Activated CD4-positive, CD25-positive, alpha-beta regulatory T cell treated with anti-CD3 and anti-CD28 coated beads, Interleukin-2, amount 50 U/mL, for 72 hours (primary cell): ENCODE results near the gene CYREN.

Source experiments
- DNase-seq: peaks from one replicate; pipeline ENCODE4 v3.0.0; 2021

Gene CYREN

GRCh38 chr7:135195968-135196629 is 25.6 kb upstream of the CYREN start:
- no peak for DNase-seq

DNA sequence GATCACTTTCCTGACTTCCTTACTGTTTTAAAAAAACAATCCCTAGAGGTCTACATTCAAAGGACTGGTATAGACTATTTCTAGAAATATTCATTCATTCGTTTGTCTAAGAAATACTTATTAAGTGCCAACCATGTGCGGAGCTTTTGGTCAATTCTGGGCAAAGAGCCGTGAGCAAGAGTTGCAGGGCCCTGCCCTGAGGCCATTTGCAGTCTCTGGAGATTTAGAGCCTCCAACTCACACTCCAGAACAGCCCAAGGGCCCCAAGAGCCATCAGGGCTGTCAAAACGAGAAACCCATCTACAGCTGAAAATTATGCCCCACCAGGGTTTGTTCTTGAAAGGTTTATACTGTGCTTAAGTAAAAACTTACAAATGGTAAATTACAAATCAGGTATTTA is 24.6 kb upstream of the CYREN start:
- DNase-seq, result no peak

GRCh38 chr7:135194494-135195095 is 24.1 kb upstream of the CYREN start:
- DNase-seq, result no peak

- DNase-seq, result no peak
Observed at GRCh38 chr7:135193615-135194081, 23.1 kb upstream of the CYREN start.

DNA sequence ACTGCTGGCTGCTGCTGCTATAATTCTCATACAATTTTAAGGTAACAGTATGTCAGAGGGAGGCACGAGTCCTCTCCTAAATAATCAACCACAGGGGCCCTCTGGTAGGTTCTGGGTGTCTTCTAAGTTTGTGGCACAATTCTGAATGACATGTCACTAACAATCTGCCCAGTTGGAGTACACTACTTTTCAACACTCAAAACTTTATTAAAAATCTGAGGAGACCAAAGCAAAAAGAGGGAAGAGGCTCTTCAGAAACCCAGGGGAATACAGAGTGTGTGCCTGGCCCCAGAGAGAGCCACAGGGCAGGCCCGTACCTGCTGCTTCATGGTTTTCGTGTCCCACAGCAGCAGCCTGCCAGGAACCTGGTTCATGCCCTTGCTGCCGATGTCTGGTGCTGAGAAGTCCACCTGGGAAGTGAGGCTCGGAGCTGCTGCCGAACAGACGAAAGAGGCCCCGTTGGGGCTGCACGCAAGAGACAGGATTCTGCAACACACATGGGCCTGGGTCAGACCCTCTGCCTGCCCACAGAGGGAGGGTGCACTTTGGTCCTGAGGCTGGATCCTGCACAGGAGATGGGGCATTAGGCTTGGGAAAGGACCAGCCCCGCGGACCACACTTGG is 22.5 kb upstream of the CYREN start:
- no peak for DNase-seq

DNA sequence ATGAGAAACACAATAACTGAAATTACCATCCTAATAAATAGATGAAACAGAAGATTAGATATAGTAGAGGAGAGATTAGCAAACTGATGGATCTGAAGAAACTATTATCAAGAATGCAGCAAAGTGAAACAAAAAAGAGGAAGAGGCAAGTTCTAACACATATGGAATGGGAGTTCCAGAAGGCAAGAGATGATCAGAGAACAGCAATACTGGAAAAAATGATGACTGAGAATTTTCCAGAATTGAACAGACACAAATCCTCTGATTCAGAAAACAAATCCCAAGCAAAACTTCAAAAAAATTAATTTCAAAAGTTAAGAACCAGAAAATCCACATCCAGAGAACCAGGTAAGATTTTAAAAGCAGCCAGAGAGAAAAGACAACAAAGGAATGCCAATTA is 20.2 kb upstream of the CYREN start:
- DNase-seq, result no peak

- DNase-seq, result no peak
Observed at GRCh38 chr7:135189961-135190360, 19.5 kb upstream of the CYREN start.

DNA sequence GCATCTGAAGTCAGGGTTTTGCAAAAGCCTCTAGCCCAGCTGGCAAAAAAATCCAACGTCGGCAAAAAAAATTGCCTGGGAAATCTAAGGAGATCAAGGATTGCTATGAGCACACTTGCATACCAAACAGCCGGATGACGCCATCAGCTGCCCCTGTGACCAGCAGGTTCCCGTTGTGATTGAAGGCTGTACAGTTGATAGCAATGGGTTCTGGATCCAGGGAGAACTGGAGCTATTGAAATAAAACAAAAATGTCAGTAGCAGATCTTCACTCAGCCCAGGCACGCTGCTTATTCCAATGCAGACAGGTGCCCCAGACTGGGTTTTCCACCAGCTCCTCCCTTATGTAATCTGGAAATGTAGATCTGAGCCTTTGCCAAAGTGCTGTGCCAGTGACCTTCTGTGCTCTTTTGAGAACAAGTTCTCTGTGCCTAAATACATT is 18.7 kb upstream of the CYREN start:
- DNase-seq, result no peak

DNA sequence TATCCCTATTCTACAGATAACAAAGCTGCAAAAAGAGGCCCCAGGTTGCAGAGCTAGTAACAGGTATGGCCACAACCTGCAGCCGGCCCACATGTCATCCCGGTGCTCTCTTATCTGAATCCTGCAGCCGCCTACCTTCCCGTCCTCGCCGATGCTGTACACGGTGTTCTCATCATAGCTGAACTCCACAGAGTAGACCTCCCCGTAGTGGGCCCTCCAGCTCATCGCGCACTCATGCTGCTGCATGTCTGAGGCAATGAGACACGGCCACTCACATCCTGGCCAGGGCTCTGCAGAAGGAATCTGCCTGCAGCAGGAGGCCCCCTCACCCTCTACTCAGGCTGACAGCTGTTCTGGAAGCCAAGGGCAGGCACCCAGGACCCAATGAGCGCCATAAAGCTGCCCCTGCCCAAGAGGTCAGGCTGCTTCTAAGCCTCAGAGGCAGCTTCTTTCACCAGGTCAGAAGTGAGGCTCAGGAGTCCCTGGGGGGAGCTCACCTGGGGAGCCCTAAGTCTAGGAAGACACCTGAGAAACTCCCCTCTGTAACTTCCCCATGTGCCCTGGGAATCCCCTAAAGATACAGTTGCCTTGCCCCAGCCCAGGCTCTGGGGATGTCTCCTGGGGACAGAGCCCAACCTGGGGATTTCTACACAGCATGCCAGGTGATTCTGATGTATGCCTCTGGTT is 17.9 kb upstream of the CYREN start:
- DNase-seq, result no peak

GRCh38 chr7:135186841-135187253 is 16.3 kb upstream of the CYREN start:
- no peak for DNase-seq

DNA sequence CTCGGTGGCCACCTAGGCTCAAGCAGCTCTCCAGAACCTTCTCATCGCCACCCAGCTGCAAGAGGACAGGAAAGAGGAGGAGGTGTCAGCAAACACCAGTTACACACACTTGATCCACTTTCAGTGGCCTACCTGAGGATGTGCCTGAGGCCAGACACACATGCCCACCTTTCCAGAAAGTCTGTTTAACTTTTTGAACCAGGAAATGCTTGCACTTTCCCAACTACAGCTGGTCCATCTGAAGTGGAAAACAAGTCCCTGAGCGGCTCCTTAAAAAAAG is 15.7 kb upstream of the CYREN start:
- DNase-seq, result no peak

- no peak for DNase-seq
Observed at GRCh38 chr7:135185471-135186260, 15.2 kb upstream of the CYREN start.

DNA sequence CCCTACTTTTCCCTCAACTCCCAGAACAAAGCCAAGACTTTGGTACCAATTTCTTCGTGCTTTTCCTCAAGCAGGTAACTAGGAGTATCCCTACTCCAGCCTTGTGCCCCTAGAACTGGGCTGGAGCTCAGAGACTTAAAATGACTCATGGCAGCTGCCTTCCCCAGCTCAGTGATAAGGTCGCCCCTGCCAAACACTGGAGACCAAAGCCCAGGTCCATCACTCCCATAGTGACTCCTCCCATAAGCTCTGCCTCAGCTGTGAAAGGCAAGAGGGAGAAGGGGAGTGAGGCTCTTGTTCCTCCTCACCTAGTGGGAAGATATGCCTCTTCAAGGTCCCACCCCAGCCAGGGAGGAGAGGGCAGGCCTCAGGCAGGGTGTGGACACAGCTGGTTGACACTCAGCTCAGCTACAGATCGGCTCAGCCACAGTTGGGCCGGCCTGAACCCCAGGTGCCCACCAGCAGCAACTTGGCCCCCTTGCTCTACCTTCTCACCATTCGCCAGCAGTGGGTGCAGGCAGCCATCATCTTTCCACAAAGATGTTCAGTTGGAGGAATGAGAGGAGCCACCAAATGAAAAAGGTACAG is 13.8 kb upstream of the CYREN start:
- no peak for DNase-seq

DNA sequence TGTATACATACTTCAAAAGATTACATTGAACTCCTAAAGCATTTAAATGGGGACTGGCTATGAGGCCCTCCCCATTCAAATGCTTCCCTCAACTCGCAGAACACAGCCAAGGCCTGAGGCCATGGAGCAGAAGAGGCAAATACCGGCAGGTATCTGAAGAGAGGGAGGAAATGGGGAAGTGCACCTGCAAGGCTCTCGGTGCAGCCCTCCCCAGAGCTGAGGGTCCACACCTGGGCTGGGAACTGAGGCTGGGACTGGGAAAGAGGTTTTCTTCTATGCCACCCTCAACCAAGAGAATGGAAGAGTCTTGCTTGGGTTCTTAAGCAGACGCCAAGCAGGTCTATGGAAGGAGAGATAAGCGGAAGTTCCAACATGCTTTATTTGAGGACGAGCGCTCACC is 13.0 kb upstream of the CYREN start:
- no peak for DNase-seq

DNA sequence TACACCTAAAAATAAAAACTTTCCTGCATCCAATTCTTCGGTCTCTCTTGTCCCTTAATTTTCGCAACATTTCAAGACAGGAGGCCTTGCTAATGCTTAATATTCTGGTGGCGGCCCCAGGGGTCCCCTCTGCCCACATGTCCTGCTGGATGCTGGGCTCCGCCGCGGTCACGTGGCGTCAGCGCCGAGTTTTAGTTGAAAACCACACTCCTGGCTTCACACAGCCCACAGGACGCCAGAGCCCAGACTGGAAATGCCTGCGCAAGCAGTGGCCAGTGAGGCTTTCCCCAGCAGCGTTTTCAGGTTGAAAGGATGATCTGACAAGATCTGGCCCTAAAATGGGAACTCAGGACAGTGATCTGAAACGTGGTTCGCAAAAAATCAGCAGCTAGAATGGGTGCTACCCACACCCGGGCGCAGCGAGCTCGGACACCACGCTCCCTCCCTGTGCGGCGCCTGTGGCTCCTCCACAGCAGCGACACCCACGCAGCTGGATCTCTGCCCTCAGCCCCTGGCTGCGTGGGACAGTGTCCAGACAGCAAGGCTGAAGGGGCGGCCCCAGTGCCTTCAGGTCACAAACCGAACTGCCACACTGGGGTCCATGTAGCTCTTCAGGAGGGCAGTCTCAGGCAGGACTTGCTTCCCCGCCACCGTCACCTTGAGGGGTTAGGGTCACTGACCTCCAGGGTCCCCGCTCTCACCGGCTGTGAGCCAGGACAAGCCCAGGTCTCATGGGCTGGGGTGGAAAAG is 11.6 kb upstream of the CYREN start:
- no peak for DNase-seq

- DNase-seq, result no peak
Observed at GRCh38 chr7:135181261-135181928, 10.9 kb upstream of the CYREN start.

GRCh38 chr7:135180122-135180521 is 9.6 kb upstream of the CYREN start:
- no peak for DNase-seq

- DNase-seq, result no peak
Observed at GRCh38 chr7:135179321-135179925, 8.9 kb upstream of the CYREN start.

GRCh38 chr7:135178364-135178763 is 7.9 kb upstream of the CYREN start:
- DNase-seq, result no peak

GRCh38 chr7:135177028-135177696 is 6.7 kb upstream of the CYREN start:
- DNase-seq, result no peak
